ENCODE data around the gene RUNX1. TPM values are rescaled to one million over a fixed set of nuclear protein-coding genes. Genes with fewer than 3 reads are reported as not detected.

RUNX1 gene
- total RNA-seq, 1 experiment from 2014 or later: 0.52 TPM

DNA sequence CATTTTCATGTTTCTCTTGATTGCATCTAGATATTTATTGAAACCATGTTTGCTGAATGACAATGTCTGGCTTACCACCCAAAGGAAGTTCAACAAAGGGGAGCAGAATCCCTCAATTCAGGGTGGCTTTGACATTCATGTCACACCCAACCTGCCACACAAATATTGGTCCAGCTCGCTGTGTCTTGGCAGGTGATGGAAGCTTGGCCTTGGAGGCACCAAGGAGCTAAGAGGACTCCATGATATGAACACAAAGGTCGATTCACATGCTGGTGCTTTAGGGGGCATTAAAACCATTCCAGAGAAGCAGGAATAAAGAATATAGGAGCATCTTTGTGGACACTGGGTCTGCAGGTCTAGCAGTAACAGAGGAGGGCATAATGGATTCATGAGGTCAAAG lies 114.8 kb downstream of the RUNX1 start:
- Histone ChIP-seq H3K27me3 (replicated peaks; ENCODE audit: insufficient read depth, low read depth, low read length, poor library complexity) (peaks cover 44% of the 10 kb centered on the region), H3K4me1 (ENCODE audit: insufficient read depth, low read length, poor library complexity, severe bottlenecking) (no peaks in the 10 kb centered on the region), H3K4me3 (ENCODE audit: low read depth, low read length, poor library complexity, severe bottlenecking) (no peak overlapping the region), H3K36me3 (ENCODE audit: insufficient read depth, low read length, poor library complexity, severe bottlenecking) (no peaks in the 10 kb centered on the region), H3K27ac (ENCODE audit: low read depth, low read length, poor library complexity, severe bottlenecking) (no peak overlapping the region), H3K9me3 (ENCODE audit: low read depth, low read length, poor library complexity, severe bottlenecking) (no peaks in the 10 kb centered on the region)
- POLR2A ChIA-PET (ENCODE audit: low non-redundant PET): no interaction called here
- DNase-seq (ENCODE audit: low spot score): no peak
- CTCF ChIA-PET: no interaction called here
- no TSS peak for BruUV-seq (replicated peaks)
- intact Hi-C loops (cut with micrococcal nuclease; ENCODE audit: unreplicated experiment): no loop called here
- TF ChIP-seq, protein P1, sequence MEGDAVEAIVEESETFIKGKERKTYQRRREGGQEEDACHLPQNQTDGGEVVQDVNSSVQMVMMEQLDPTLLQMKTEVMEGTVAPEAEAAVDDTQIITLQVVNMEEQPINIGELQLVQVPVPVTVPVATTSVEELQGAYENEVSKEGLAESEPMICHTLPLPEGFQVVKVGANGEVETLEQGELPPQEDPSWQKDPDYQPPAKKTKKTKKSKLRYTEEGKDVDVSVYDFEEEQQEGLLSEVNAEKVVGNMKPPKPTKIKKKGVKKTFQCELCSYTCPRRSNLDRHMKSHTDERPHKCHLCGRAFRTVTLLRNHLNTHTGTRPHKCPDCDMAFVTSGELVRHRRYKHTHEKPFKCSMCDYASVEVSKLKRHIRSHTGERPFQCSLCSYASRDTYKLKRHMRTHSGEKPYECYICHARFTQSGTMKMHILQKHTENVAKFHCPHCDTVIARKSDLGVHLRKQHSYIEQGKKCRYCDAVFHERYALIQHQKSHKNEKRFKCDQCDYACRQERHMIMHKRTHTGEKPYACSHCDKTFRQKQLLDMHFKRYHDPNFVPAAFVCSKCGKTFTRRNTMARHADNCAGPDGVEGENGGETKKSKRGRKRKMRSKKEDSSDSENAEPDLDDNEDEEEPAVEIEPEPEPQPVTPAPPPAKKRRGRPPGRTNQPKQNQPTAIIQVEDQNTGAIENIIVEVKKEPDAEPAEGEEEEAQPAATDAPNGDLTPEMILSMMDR (conservative IDR thresholded peaks at IDR 0.05; ENCODE audit: low read depth, low read length): no peak
- no peak for TF ChIP-seq EZH2 (IDR thresholded peaks at IDR 0.05; ENCODE audit: borderline replicate concordance, low read depth, low read length, poor library complexity, severe bottlenecking)

DNA sequence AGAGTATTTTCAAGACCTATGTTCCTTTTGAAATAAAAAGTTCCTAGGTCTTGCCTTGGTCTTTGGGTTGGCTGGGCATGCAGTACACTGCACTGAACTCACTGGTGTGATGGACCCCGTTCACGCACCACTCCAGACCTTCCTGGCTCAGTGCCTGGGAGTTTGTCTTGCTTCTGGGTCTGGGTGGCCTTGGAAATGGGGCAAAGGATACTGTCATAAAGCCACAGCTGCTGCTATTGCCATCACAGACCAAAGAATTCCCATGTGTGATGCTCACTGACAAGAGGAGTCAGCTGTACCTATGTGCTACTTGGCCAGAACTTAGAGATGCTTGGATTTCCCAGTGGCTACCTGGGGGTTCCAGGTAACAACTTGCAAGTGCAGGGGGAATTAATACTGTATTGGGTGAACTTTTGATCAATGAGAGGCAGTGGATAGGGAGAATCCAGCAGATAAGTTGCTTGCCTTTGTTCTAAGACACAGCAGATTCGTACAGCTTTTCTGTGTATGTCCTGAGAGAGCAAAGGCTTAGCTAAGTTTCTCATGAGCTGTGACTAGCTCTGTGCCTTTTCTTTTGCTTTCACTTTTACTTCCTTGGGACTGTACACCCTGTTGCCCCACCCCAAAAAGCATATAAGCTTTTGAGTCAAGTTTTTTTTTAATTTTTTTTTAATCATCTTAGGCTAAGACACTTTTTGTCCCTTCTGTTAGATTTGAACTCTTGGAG lies 115.3 kb downstream of the RUNX1 start:
- BruUV-seq (replicated peaks): no TSS peak
- POLR2A ChIA-PET (ENCODE audit: low non-redundant PET): no interaction called here

GRCh38 chr21:34932233-34932632 lies 116.9 kb downstream of the RUNX1 start:
- no peak for DNase-seq (ENCODE audit: low spot score)
- Histone ChIP-seq H3K4me3 (ENCODE audit: low read depth, low read length, poor library complexity, severe bottlenecking) (no peak overlapping the region), H3K4me1 (ENCODE audit: insufficient read depth, low read length, poor library complexity, severe bottlenecking) (no peaks in the 10 kb centered on the region), H3K27me3 (replicated peaks; ENCODE audit: insufficient read depth, low read depth, low read length, poor library complexity) (peaks cover 33% of the 10 kb centered on the region), H3K9me3 (ENCODE audit: low read depth, low read length, poor library complexity, severe bottlenecking) (no peaks in the 10 kb centered on the region), H3K36me3 (ENCODE audit: insufficient read depth, low read length, poor library complexity, severe bottlenecking) (no peaks in the 10 kb centered on the region), H3K27ac (ENCODE audit: low read depth, low read length, poor library complexity, severe bottlenecking) (no peak overlapping the region)
- intact Hi-C loops (cut with micrococcal nuclease; ENCODE audit: unreplicated experiment): no loop called here
- no peak for TF ChIP-seq EZH2 (IDR thresholded peaks at IDR 0.05; ENCODE audit: borderline replicate concordance, low read depth, low read length, poor library complexity, severe bottlenecking)
- TF ChIP-seq, protein P1 (conservative IDR thresholded peaks at IDR 0.05; ENCODE audit: low read depth, low read length): no peak
- POLR2A ChIA-PET (ENCODE audit: low non-redundant PET): no interaction called here
- no TSS peak for BruUV-seq (replicated peaks)
- CTCF ChIA-PET: no interaction called here

More for the DNA sequence above, 115.3 kb downstream of the RUNX1 start:
- no peak for DNase-seq (ENCODE audit: low spot score)
- Histone ChIP-seq H3K27me3 (replicated peaks; ENCODE audit: insufficient read depth, low read depth, low read length, poor library complexity) (peaks cover 39% of the 10 kb centered on the region), H3K27ac (ENCODE audit: low read depth, low read length, poor library complexity, severe bottlenecking) (no peak overlapping the region), H3K4me3 (ENCODE audit: low read depth, low read length, poor library complexity, severe bottlenecking) (no peak overlapping the region), H3K36me3 (ENCODE audit: insufficient read depth, low read length, poor library complexity, severe bottlenecking) (no peaks in the 10 kb centered on the region), H3K4me1 (ENCODE audit: insufficient read depth, low read length, poor library complexity, severe bottlenecking) (no peaks in the 10 kb centered on the region), H3K9me3 (ENCODE audit: low read depth, low read length, poor library complexity, severe bottlenecking) (no peaks in the 10 kb centered on the region)
- intact Hi-C loops (cut with micrococcal nuclease; ENCODE audit: unreplicated experiment): no loop called here
- CTCF ChIA-PET: no interaction called here
- TF ChIP-seq, protein P1 (conservative IDR thresholded peaks at IDR 0.05; ENCODE audit: low read depth, low read length): no peak
- no peak for TF ChIP-seq EZH2 (IDR thresholded peaks at IDR 0.05; ENCODE audit: borderline replicate concordance, low read depth, low read length, poor library complexity, severe bottlenecking)

All from A673 (cell line).